ENCODE data around the gene HECW1.
"Not testable (repeated sequence)": the region's sequence is repeated elsewhere in the genome, so short reads cannot be mapped to it uniquely, and the experiment has no call there.

Gene HECW1

GRCh38 chr7:43211693-43212092, 99.2 kb downstream of the HECW1 start:
- no peak for DNase-seq

GRCh38 chr7:43212921-43213320, 100.5 kb downstream of the HECW1 start:
- DNase-seq, result no peak

GRCh38 chr7:43215061-43215460, 102.6 kb downstream of the HECW1 start:
- DNase-seq, result no peak

- no peak for DNase-seq
These were observed 104.6 kb downstream of the HECW1 start for GRCh38 chr7:43217055-43217454.

GRCh38 chr7:43218901-43219300, 106.5 kb downstream of the HECW1 start:
- DNase-seq, result not testable (repeated sequence)

GRCh38 chr7:43220250-43220649, 107.8 kb downstream of the HECW1 start:
- DNase-seq, result no peak

- DNase-seq, result no peak
These were observed 108.3 kb downstream of the HECW1 start for GRCh38 chr7:43220742-43221141.

GRCh38 chr7:43229801-43230200, 117.4 kb downstream of the HECW1 start:
- no peak for DNase-seq

GRCh38 chr7:43232366-43232765, 119.9 kb downstream of the HECW1 start:
- no peak for DNase-seq

GRCh38 chr7:43234073-43234472, 121.6 kb downstream of the HECW1 start:
- DNase-seq, result no peak

GRCh38 chr7:43234968-43235367, 122.5 kb downstream of the HECW1 start:
- no peak for DNase-seq

GRCh38 chr7:43240565-43240964, 128.1 kb downstream of the HECW1 start:
- no peak for DNase-seq

- DNase-seq, result no peak
These were observed 130.3 kb downstream of the HECW1 start for GRCh38 chr7:43242628-43243255.

- no peak for DNase-seq
These were observed 131.8 kb downstream of the HECW1 start for GRCh38 chr7:43244232-43244631.

- DNase-seq, result no peak
These were observed 132.3 kb downstream of the HECW1 start for GRCh38 chr7:43244784-43245183.

GRCh38 chr7:43247757-43248156, 135.3 kb downstream of the HECW1 start:
- no peak for DNase-seq

GRCh38 chr7:43248553-43248952, 136.1 kb downstream of the HECW1 start:
- no peak for DNase-seq

- no peak for DNase-seq
These were observed 136.7 kb downstream of the HECW1 start for GRCh38 chr7:43248961-43249822.

- no peak for DNase-seq
These were observed 137.3 kb downstream of the HECW1 start for GRCh38 chr7:43249823-43250145.

GRCh38 chr7:43260980-43261878, 148.8 kb downstream of the HECW1 start:
- peak; percentile 50 for DNase-seq

GRCh38 chr7:43265139-43265538, 152.7 kb downstream of the HECW1 start:
- no peak for DNase-seq

GRCh38 chr7:43273939-43274719, 161.7 kb downstream of the HECW1 start:
- DNase-seq, result no peak

GRCh38 chr7:43274752-43275151, 162.3 kb downstream of the HECW1 start:
- DNase-seq, result no peak

All from CD4-positive, alpha-beta T cell treated with Interleukin-1 beta for 1 hour (primary cell).